ENCODE data around the gene UBXN10. TPM values are rescaled to one million over a fixed set of nuclear protein-coding genes. Genes with fewer than 3 reads are reported as not detected.

UBXN10 gene
- total and polyA plus RNA-seq, 2 experiments from 2014 or later: 0.63 to 1.2 TPM

DNA sequence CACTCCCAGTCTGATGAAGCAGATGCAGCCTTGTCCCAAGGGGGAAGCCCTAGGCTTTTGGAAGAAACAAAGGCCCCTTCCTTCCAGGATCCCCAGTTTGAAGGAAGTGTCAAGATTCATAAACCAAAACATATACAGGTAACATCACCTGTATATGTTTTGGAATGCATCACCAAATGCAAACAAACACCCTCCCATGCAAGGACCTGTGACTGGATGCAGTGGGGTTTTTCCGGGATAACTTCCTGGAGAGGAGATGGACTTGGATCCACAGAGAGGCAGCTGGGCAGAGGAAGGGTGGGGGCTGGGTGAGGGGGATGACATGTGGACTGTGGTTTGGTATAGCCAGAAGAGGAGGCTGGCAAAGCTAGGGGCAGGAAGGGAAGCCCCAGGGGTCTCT lies 48.3 kb upstream of the UBXN10 start:
- WGBS (ENCODE audit: low lambda C conversion rate, missing lambda C conversion rate): 94% methylated on average over 1 of the region's 1 CpG
- DNase-seq (ENCODE audit: low spot score): no peak
- TF ChIP-seq EZH2phosphoT487 (IDR thresholded peaks at IDR 0.05; ENCODE audit: low read depth, severe bottlenecking, unreplicated experiment) (no peak), EZH2 (IDR thresholded peaks at IDR 0.05; ENCODE audit: borderline replicate concordance) (no peak)
- TF ChIP-seq, protein P1, sequence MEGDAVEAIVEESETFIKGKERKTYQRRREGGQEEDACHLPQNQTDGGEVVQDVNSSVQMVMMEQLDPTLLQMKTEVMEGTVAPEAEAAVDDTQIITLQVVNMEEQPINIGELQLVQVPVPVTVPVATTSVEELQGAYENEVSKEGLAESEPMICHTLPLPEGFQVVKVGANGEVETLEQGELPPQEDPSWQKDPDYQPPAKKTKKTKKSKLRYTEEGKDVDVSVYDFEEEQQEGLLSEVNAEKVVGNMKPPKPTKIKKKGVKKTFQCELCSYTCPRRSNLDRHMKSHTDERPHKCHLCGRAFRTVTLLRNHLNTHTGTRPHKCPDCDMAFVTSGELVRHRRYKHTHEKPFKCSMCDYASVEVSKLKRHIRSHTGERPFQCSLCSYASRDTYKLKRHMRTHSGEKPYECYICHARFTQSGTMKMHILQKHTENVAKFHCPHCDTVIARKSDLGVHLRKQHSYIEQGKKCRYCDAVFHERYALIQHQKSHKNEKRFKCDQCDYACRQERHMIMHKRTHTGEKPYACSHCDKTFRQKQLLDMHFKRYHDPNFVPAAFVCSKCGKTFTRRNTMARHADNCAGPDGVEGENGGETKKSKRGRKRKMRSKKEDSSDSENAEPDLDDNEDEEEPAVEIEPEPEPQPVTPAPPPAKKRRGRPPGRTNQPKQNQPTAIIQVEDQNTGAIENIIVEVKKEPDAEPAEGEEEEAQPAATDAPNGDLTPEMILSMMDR (IDR thresholded peaks at IDR 0.05; ENCODE audit: poor library complexity): no peak

DNA sequence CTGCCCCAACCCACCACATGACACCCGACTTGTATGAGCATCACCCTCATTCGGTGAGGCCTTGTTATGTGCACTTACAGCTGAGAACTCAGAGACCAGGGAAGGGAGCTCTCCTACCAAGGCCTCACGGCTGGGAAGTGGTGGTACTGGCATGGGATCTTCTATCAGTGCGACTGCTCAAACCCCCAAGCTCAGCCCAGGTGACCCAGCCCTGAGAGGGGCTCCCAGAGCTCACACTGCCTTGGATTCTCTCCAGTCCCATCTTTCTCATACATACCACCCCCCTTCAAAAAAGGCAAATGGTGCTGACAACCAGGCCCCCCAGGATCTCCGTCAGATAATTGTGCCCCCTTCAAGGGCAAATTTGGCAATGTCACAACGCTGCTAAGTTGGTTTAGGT lies 47.5 kb upstream of the UBXN10 start:
- H3K9me2 ChIP-seq (replicated peaks; ENCODE audit: insufficient read depth): no peaks in the 10 kb centered on the region
- no peak for TF ChIP-seq EZH2phosphoT487 (IDR thresholded peaks at IDR 0.05; ENCODE audit: low read depth, severe bottlenecking, unreplicated experiment)
- TF ChIP-seq EZH2 (IDR thresholded peaks at IDR 0.05; ENCODE audit: borderline replicate concordance): no peak
- TF ChIP-seq, protein P1 (IDR thresholded peaks at IDR 0.05; ENCODE audit: poor library complexity): no peak
- H3K27ac ChIP-seq: no peak overlapping the region
- WGBS (ENCODE audit: low lambda C conversion rate, missing lambda C conversion rate): 90% methylated on average over 6 of the region's 6 CpGs
- H3K4me1 ChIP-seq (ENCODE audit: insufficient read depth): no peaks in the 10 kb centered on the region
- no peak for DNase-seq (ENCODE audit: low spot score)
- no peak overlapping the region for H3K4me2 ChIP-seq
- H2AFZ ChIP-seq: no peak overlapping the region
- H4K20me1 ChIP-seq (ENCODE audit: insufficient read depth, poor library complexity, severe bottlenecking): no peaks in the 10 kb centered on the region
- no peaks in the 10 kb centered on the region for H3K79me2 ChIP-seq
- no peaks in the 10 kb centered on the region for H3K27me3 ChIP-seq
- no peaks in the 10 kb centered on the region for H3K36me3 ChIP-seq (replicated peaks; ENCODE audit: insufficient read depth, low read depth)
- H3K4me3 ChIP-seq: no peak overlapping the region
- no peaks in the 10 kb centered on the region for H3K9me3 ChIP-seq (ENCODE audit: low read depth)

More for the DNA sequence above, 48.3 kb upstream of the UBXN10 start:
- H3K27ac ChIP-seq: no peak overlapping the region
- H3K9me3 ChIP-seq (ENCODE audit: low read depth): no peaks in the 10 kb centered on the region
- H2AFZ ChIP-seq: no peak overlapping the region
- no peaks in the 10 kb centered on the region for H3K36me3 ChIP-seq (replicated peaks; ENCODE audit: insufficient read depth, low read depth)
- no peaks in the 10 kb centered on the region for H3K9me2 ChIP-seq (replicated peaks; ENCODE audit: insufficient read depth)
- no peak overlapping the region for H3K4me3 ChIP-seq
- H3K4me2 ChIP-seq: no peak overlapping the region
- H4K20me1 ChIP-seq (ENCODE audit: insufficient read depth, poor library complexity, severe bottlenecking): no peaks in the 10 kb centered on the region
- no peaks in the 10 kb centered on the region for H3K27me3 ChIP-seq
- no peaks in the 10 kb centered on the region for H3K79me2 ChIP-seq
- no peaks in the 10 kb centered on the region for H3K4me1 ChIP-seq (ENCODE audit: insufficient read depth)

DNA sequence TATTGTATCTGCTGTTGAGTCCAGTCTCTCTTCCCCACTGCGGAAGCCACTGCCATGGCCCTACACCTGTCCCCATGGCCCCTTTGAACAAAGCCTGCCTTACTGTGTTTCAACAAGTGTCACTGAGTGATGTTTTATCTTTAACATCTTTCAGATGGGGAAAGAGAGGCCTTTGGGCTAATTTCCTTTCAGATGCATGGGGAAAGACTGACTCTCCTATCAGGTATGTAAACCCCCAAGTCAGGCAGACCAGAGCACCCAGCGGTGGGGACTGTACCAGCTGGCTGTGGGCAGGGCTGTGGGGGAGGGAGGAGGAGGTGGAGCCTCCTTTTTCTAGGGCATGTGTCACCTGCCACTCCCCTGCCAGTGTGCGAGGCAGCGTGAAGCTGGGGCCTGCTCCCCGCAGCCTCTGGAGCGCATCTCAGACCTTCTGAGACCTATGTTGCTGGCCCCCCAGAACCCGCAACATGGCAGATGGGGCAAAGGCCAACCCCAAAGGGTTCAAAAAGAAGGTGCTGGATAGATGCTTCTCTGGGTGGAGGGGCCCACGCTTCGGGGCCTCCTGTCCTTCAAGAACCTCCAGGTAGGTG lies 46.8 kb upstream of the UBXN10 start, which contains the start of gene PLA2G2F:
Gene PLA2G2F (plus strand): TSS at position 363 of the 590 bp plus-strand sequence. CDS start 105 bp downstream, at position 468.
- Histone ChIP-seq H3K4me1 (ENCODE audit: insufficient read depth) (no peaks in the 10 kb centered on the region), H3K9me2 (replicated peaks; ENCODE audit: insufficient read depth) (no peaks in the 10 kb centered on the region), H4K20me1 (ENCODE audit: insufficient read depth, poor library complexity, severe bottlenecking) (no peaks in the 10 kb centered on the region), H2AFZ (no peak within 1 kb of the TSS), H3K9me3 (ENCODE audit: low read depth) (no peaks in the 10 kb centered on the region), H3K79me2 (no peaks in the 10 kb centered on the region), H3K36me3 (replicated peaks; ENCODE audit: insufficient read depth, low read depth) (no peaks in the 10 kb centered on the region), H3K4me3 (no peak within 1 kb of the TSS), H3K4me2 (no peak within 1 kb of the TSS), H3K27me3 (no peaks in the 10 kb centered on the region), H3K27ac (no peak within 1 kb of the TSS)
- 93% methylated on average over 9 of the region's 9 CpGs for WGBS (ENCODE audit: low lambda C conversion rate, missing lambda C conversion rate)
- TF ChIP-seq, protein P1 (IDR thresholded peaks at IDR 0.05; ENCODE audit: poor library complexity): no peak
- TF ChIP-seq EZH2phosphoT487 (IDR thresholded peaks at IDR 0.05; ENCODE audit: low read depth, severe bottlenecking, unreplicated experiment): no peak
- TF ChIP-seq EZH2 (IDR thresholded peaks at IDR 0.05; ENCODE audit: borderline replicate concordance): no peak
- DNase-seq (ENCODE audit: low spot score): no peak
